HG02943 (cell line): ENCODE results near the gene CLDN7.

Experiments
- ATAC-seq: cut with Tn5 transposase; IDR thresholded peaks from one replicate; pipeline ENCODE4 v1.9.1; 2021; ENCODE audit warnings: mild to moderate bottlenecking, low read depth, moderate library complexity; ENCODE audit not compliant: unreplicated experiment

The CLDN7 gene

GRCh38 chr17:7238420-7239090, 23.7 kb downstream of the CLDN7 start:
- ATAC-seq = no peak

GRCh38 chr17:7237761-7238419, 24.4 kb downstream of the CLDN7 start:
- no peak for ATAC-seq

GRCh38 chr17:7237266-7237760, 25.0 kb downstream of the CLDN7 start:
- no peak for ATAC-seq

GRCh38 chr17:7236808-7237207, 25.5 kb downstream of the CLDN7 start:
- no peak for ATAC-seq

GRCh38 chr17:7235693-7236665, 26.3 kb downstream of the CLDN7 start:
- ATAC-seq = no peak

GRCh38 chr17:7234083-7234951, 28.0 kb downstream of the CLDN7 start, which contains the start of gene DVL2:
DVL2 (minus strand) TSS chr17:7234517; CDS start chr17:7234262, 255 bp downstream.
- ATAC-seq = peak; percentile 49

- no peak for ATAC-seq
Observed at GRCh38 chr17:7233701-7234082, 28.6 kb downstream of the CLDN7 start.

- ATAC-seq = no peak
Observed at GRCh38 chr17:7232114-7232513, 30.2 kb downstream of the CLDN7 start.

- no peak for ATAC-seq
Observed at GRCh38 chr17:7229504-7229903, 32.8 kb downstream of the CLDN7 start.

- ATAC-seq = no peak
Observed at GRCh38 chr17:7228920-7229319, 33.4 kb downstream of the CLDN7 start.

- ATAC-seq = no peak
Observed at GRCh38 chr17:7226721-7227710, 35.3 kb downstream of the CLDN7 start.

- ATAC-seq = no peak
Observed at GRCh38 chr17:7225711-7226331, 36.5 kb downstream of the CLDN7 start.

GRCh38 chr17:7224661-7225111, 37.6 kb downstream of the CLDN7 start:
- no peak for ATAC-seq

- no peak for ATAC-seq
Observed at GRCh38 chr17:7224110-7224509, 38.2 kb downstream of the CLDN7 start.

GRCh38 chr17:7223375-7223774, 38.9 kb downstream of the CLDN7 start:
- ATAC-seq = no peak

- no peak for ATAC-seq
Observed at GRCh38 chr17:7222972-7223292, 39.3 kb downstream of the CLDN7 start.

- ATAC-seq = no peak
Observed at GRCh38 chr17:7222093-7222971, 39.9 kb downstream of the CLDN7 start.
